Coronary artery (tissue), 2 donors: Measurements from ENCODE around the gene ZCCHC7.

Experiments
- DNase-seq: peaks from one replicate; pipeline ENCODE4 v3.0.0-alpha.2; 2017; ENCODE audit warnings: low spot score
- H3K27ac ChIP-seq, 2 donors: fragments of 200-600 bp; sonication (generic); one replicate each; pipeline ENCODE4 v1.5.1; 2016 to 2019
- H3K4me3 ChIP-seq: fragments of 200-600 bp; sonication (generic); 2 replicates; pipeline ENCODE4 v1.5.1; 2016; ENCODE audit warnings: mild to moderate bottlenecking, moderate library complexity
- TF ChIP-seq, protein P1 (sequence below): fragments of 200-600 bp; sonication (generic); IDR thresholded peaks from one replicate; pipeline ENCODE4 v1.5.1; 2019; ENCODE audit warnings: antibody characterized with exemption

ZCCHC7 gene

DNA sequence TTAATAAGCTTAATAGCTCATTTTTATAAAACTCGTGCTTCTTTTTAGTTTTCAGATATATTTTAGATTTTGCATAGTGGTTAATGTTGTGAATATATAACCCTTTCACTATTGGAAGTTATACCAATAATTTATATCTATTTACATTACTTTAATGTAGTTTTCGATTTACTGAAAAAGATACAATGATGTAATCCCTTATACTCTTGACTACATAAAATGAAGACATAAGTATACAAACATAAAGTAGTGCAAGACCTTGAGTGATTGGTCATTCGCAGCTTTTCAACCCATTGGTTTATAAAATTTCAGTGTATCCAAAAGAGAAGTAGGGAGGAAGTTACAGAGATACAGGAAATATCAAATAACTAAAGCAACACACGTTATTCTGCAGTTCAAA lies 217.8 kb downstream of the ZCCHC7 start:
- TF ChIP-seq, protein P1, sequence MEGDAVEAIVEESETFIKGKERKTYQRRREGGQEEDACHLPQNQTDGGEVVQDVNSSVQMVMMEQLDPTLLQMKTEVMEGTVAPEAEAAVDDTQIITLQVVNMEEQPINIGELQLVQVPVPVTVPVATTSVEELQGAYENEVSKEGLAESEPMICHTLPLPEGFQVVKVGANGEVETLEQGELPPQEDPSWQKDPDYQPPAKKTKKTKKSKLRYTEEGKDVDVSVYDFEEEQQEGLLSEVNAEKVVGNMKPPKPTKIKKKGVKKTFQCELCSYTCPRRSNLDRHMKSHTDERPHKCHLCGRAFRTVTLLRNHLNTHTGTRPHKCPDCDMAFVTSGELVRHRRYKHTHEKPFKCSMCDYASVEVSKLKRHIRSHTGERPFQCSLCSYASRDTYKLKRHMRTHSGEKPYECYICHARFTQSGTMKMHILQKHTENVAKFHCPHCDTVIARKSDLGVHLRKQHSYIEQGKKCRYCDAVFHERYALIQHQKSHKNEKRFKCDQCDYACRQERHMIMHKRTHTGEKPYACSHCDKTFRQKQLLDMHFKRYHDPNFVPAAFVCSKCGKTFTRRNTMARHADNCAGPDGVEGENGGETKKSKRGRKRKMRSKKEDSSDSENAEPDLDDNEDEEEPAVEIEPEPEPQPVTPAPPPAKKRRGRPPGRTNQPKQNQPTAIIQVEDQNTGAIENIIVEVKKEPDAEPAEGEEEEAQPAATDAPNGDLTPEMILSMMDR, result no peak
- H3K27ac ChIP-seq, result no peak overlapping the region
- DNase-seq, result no peak
- no peak overlapping the region for H3K4me3 ChIP-seq

DNA sequence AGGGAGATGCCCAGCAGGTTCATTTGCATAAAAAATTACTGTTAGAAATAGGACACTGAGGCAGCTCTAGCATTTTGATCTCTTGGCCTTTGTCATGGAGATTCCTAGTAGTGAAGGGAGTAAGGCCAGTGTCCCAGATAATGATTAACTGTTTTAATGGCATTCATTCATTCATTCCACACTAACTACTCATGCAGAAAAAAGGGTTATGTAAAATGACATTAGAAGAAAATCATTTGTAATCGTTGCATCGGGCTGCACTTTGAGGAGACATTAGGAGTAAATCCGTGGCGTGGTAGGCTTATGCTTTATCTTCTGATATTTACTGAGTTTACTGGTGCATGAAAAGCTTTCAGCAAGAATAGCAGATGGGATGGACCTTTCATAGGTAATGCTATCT lies 219.5 kb downstream of the ZCCHC7 start:
- DNase-seq, result no peak
- Histone ChIP-seq H3K4me3 (no peak overlapping the region), H3K27ac (no peak overlapping the region)
- TF ChIP-seq, protein P1, result no peak

DNA sequence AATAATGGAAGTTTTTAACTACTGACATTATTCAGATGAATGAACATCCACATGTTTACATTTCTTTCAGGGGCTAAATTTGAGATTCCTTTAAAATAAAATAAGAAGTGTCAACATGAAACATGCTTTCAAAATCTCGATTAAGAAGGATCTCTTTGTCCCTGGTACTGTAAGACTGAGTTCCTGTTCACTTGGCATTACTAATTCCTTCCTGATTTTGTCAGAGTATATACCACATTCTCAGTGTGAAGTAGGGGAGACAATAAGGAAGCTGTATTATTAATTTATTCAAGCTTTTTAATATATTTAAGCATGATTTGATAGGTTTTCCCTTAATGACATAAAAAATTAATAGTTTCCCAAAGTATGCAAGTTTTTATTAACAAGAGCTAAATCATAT lies 220.6 kb downstream of the ZCCHC7 start:
- no peak overlapping the region for H3K4me3 ChIP-seq
- no peak for DNase-seq
- H3K27ac ChIP-seq, result no peak overlapping the region
- TF ChIP-seq, protein P1, result no peak

DNA sequence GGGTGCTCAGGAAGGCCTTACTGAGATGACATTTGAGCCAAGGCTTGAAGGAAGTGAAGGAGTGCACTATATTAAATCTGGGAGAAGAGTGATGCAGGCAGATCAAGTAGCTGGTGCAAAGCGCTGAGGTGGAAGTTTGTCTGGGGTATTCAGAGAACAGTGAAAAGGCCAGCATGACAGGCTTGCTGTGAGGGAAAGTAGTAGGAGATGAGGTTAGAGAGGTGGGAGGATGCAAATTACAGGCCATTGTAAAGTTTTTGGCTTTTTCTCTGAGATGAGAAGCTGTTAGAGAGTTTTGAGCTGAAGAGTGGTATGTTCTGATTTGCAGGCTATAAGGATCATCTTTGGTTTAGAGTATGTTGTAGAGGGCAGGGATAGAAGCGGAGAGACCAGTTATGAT lies 221.3 kb downstream of the ZCCHC7 start:
- Histone ChIP-seq H3K27ac (no peak overlapping the region), H3K4me3 (no peak overlapping the region)
- DNase-seq, result no peak
- TF ChIP-seq, protein P1, result no peak

DNA sequence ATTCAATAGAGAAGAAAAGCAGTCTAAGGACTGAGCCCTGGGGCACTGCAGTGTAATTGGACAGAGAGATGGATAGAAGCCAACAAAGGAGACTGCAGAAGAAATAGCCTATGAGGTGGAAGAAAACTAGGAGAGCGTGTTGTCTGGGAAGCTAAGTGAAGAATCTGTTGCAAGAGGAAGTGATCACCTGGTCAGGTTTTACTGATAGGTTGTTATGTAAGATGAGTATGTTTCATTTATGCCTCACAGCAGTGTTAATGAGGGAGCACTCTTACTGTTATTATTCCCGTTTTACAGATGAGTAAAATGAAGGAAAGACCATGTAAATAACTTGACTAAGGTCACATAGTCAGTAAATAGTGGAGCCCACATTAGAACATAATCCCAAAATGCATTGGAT lies 222.1 kb downstream of the ZCCHC7 start:
- no peak overlapping the region for H3K27ac ChIP-seq
- no peak overlapping the region for H3K4me3 ChIP-seq
- TF ChIP-seq, protein P1, result no peak
- no peak for DNase-seq

DNA sequence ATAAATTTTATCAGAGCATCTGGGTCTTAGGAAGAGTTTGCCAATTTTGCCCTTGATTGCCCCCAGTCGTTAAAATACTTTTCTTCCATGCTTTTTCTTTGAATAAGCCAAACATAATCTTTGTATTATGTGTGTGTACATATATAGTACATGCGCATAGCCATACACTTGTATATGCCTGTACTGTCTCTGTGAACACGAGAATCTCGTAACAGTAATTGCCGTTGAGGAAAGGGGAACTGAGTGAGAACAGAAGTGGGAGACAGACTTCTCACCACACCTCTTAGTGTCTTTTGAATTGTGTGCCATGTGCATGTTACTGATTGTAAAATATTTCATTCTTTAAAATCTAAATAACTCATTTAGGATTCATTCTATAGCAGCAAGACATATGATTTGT lies 222.5 kb downstream of the ZCCHC7 start:
- H3K27ac ChIP-seq, result no peak overlapping the region
- no peak for DNase-seq
- no peak overlapping the region for H3K4me3 ChIP-seq
- TF ChIP-seq, protein P1, result no peak

DNA sequence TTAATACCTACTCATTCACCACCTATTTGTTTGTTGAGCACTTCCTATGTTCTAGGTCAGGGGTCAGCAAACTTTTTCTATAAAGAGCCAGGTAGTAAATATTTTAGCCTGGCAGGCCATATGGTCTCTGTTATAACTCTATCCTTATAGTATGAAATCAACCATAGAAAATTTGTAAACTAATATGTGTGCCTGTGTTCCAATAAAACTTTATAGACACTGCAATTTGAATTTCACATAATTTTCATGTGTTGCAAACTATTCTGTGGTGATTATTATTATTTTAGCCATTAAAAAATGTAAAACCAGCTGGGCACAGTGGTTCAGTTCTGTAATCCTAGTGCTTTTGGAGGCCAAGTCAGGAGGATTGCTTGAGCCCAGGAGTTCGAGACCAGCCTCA lies 223.3 kb downstream of the ZCCHC7 start:
- no peak for DNase-seq

More for the DNA sequence above, 223.3 kb downstream of the ZCCHC7 start:
- TF ChIP-seq, protein P1, result no peak
- Histone ChIP-seq H3K27ac (no peak overlapping the region), H3K4me3 (no peak overlapping the region)
